ENCODE results near the gene NTN4. TPM values are rescaled to one million over a fixed set of nuclear protein-coding genes. Genes with fewer than 3 reads are reported as not detected.
A peak's percentile ranks its signal among the peaks of the same experiment; 100 is the strongest.

The NTN4 gene
- total RNA-seq, 1 experiment from 2014 or later: 9.6 TPM

DNA sequence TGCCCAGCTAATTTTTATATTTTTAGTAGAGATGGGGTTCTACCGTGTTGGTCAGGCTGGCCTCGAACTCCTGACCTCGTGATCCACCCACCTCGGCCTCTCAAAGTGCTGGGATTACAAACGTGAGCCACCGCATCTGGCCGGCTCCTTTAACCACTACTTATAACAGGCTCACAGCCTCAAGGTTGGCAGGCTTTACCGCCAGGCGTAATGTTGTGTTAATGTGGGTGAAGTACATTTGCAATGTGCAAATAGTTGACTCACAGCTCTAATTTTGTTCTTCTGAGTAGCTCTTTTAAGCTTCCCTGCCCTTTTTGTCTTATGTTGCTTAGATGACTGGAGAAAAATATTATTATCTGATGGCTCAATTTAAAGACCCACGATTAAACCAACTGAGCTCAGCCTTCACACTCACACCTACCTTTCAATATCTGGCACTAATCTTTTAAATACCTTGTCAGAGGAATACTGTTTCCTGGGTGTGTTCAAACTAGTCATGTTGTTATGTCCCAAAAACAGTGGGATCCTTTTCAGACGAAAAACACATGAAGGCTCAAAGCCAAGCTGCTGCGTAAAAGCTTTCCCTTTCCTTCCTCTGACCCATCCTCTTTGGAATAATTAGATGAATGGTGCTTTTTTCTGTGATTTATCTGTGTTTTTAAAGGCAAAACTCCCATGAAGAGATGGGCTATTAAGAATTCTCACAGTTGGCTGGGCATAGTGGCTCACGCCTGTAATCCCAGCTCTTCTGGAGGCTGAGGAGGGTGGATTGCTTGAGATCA lies 182.1 kb downstream of the NTN4 start:
- POLR2A ChIA-PET (ENCODE audit: low non-redundant PET): no interaction called here
- intact Hi-C loops (cut with micrococcal nuclease; ENCODE audit: unreplicated experiment): no loop called here

More for the DNA sequence above, 182.1 kb downstream of the NTN4 start:
- Histone ChIP-seq H3K9me3 (ENCODE audit: low read depth, low read length, poor library complexity, severe bottlenecking) (no peaks in the 10 kb centered on the region), H3K4me1 (ENCODE audit: insufficient read depth, low read length, poor library complexity, severe bottlenecking) (peaks cover 6% of the 10 kb centered on the region), H3K27ac (ENCODE audit: low read depth, low read length, poor library complexity, severe bottlenecking) (no peak overlapping the region), H3K27me3 (replicated peaks; ENCODE audit: insufficient read depth, low read depth, low read length, poor library complexity) (no peaks in the 10 kb centered on the region), H3K4me3 (ENCODE audit: low read depth, low read length, poor library complexity, severe bottlenecking) (no peak overlapping the region), H3K36me3 (ENCODE audit: insufficient read depth, low read length, poor library complexity, severe bottlenecking) (no peaks in the 10 kb centered on the region)
- no TSS peak for BruUV-seq (replicated peaks)
- no peak for TF ChIP-seq EZH2 (IDR thresholded peaks at IDR 0.05; ENCODE audit: borderline replicate concordance, low read depth, low read length, poor library complexity, severe bottlenecking)
- TF ChIP-seq, protein P1, sequence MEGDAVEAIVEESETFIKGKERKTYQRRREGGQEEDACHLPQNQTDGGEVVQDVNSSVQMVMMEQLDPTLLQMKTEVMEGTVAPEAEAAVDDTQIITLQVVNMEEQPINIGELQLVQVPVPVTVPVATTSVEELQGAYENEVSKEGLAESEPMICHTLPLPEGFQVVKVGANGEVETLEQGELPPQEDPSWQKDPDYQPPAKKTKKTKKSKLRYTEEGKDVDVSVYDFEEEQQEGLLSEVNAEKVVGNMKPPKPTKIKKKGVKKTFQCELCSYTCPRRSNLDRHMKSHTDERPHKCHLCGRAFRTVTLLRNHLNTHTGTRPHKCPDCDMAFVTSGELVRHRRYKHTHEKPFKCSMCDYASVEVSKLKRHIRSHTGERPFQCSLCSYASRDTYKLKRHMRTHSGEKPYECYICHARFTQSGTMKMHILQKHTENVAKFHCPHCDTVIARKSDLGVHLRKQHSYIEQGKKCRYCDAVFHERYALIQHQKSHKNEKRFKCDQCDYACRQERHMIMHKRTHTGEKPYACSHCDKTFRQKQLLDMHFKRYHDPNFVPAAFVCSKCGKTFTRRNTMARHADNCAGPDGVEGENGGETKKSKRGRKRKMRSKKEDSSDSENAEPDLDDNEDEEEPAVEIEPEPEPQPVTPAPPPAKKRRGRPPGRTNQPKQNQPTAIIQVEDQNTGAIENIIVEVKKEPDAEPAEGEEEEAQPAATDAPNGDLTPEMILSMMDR (conservative IDR thresholded peaks at IDR 0.05; ENCODE audit: low read depth, low read length): no peak
- CTCF ChIA-PET: no interaction called here
- DNase-seq (ENCODE audit: low spot score): peak; percentile 22

Other genes starting within 250 kb of the NTN4 start
- 6.9 and 7.1 TPM in 2 replicates for gene USP44, start 239.3 kb downstream of the NTN4 start, total RNA-seq (2021)
- 57.7 and 71.4 TPM in 2 replicates for gene SNRPF, start 68.2 kb upstream of the NTN4 start, total RNA-seq (2021)
- gene CCDC38, start 151.8 kb upstream of the NTN4 start, total RNA-seq (2021): 0.24 and 0.26 TPM in 2 replicates
- 0.50 and 1.1 TPM in 2 replicates for gene AMDHD1, start 152.6 kb upstream of the NTN4 start, total RNA-seq (2021)
- gene HAL, start 205.6 kb upstream of the NTN4 start, total RNA-seq (2021): 0.39 and 1.6 TPM in 2 replicates
- gene LTA4H, start 244.8 kb upstream of the NTN4 start, total RNA-seq (2021): 51.8 and 63.1 TPM in 2 replicates